ENCODE measurements around the gene TMEM39B. TPM values are rescaled to one million over a fixed set of nuclear protein-coding genes. Genes with fewer than 3 reads are reported as not detected.

TMEM39B gene
- total RNA-seq, 1 experiment from 2014 or later: 12.1 TPM

GRCh38 chr1:32055416-32055815, 17.3 kb upstream of the TMEM39B start:
- Mint-ChIP-seq H3K4me1 (ENCODE audit: low read depth, unreplicated experiment) (no peaks in the 10 kb centered on the region), H3K4me3 (ENCODE audit: unreplicated experiment) (no peak overlapping the region), H3K27ac (ENCODE audit: unreplicated experiment) (no peak overlapping the region), H3K36me3 (ENCODE audit: insufficient read depth, unreplicated experiment) (peaks cover 73% of the 10 kb centered on the region), H3K27me3 (ENCODE audit: insufficient read depth, unreplicated experiment) (no peaks in the 10 kb centered on the region), H3K9me3 (ENCODE audit: unreplicated experiment) (no peaks in the 10 kb centered on the region)
- ChIA-PET POLR2A (interaction anchor here (0.5 kb wide), 1 partner anchor 18 kb away, joined by 3 read pairs; no protein-coding TSS in a partner anchor), CTCF (no interaction called here)
- H3K4me3 ChIP-seq (ENCODE audit: low read depth, low read length): no peak overlapping the region
- H3K9me3 ChIP-seq: no peaks in the 10 kb centered on the region
- no peak for TF ChIP-seq CTCF (IDR thresholded peaks at IDR 0.05; ENCODE audit: insufficient read depth in 1 of 2, low read depth in 1 of 2, low read length in 1 of 2, severe bottlenecking in 1 of 2, unreplicated experiment in 1 of 2)
- no TSS peak for BruUV-seq (replicated peaks)
- H3K4me1 ChIP-seq: no peaks in the 10 kb centered on the region
- H3K36me3 ChIP-seq (ENCODE audit: control insufficient read depth, insufficient read depth, low read length): no peaks in the 10 kb centered on the region
- no peak for DNase-seq
- intact Hi-C loops (cut with micrococcal nuclease; ENCODE audit: unreplicated experiment): no loop called here
- H3K27me3 ChIP-seq (replicated peaks; ENCODE audit: control insufficient read depth, insufficient read depth, low read length): no peaks in the 10 kb centered on the region

GRCh38 chr1:32056598-32056997, 16.1 kb upstream of the TMEM39B start:
- Mint-ChIP-seq H3K36me3 (ENCODE audit: insufficient read depth, unreplicated experiment) (peaks cover 66% of the 10 kb centered on the region), H3K27me3 (ENCODE audit: insufficient read depth, unreplicated experiment) (no peaks in the 10 kb centered on the region), H3K27ac (ENCODE audit: unreplicated experiment) (no peak overlapping the region), H3K9me3 (ENCODE audit: unreplicated experiment) (no peaks in the 10 kb centered on the region), H3K4me1 (ENCODE audit: low read depth, unreplicated experiment) (no peaks in the 10 kb centered on the region), H3K4me3 (ENCODE audit: unreplicated experiment) (no peak overlapping the region)
- BruUV-seq (replicated peaks): no TSS peak
- intact Hi-C loops (cut with micrococcal nuclease; ENCODE audit: unreplicated experiment): no loop called here
- TF ChIP-seq CTCF (IDR thresholded peaks at IDR 0.05; ENCODE audit: insufficient read depth in 1 of 2, low read depth in 1 of 2, low read length in 1 of 2, severe bottlenecking in 1 of 2, unreplicated experiment in 1 of 2): no peak
- Histone ChIP-seq H3K9me3 (no peaks in the 10 kb centered on the region), H3K27me3 (replicated peaks; ENCODE audit: control insufficient read depth, insufficient read depth, low read length) (no peaks in the 10 kb centered on the region), H3K4me3 (ENCODE audit: low read depth, low read length) (no peak overlapping the region), H3K36me3 (ENCODE audit: control insufficient read depth, insufficient read depth, low read length) (no peaks in the 10 kb centered on the region), H3K4me1 (no peaks in the 10 kb centered on the region)
- ChIA-PET POLR2A (no interaction called here), CTCF (no interaction called here)
- DNase-seq: no peak

GRCh38 chr1:32060914-32061313, 11.8 kb upstream of the TMEM39B start:
- TF ChIP-seq CTCF (IDR thresholded peaks at IDR 0.05; ENCODE audit: insufficient read depth in 1 of 2, low read depth in 1 of 2, low read length in 1 of 2, severe bottlenecking in 1 of 2, unreplicated experiment in 1 of 2): no peak
- Mint-ChIP-seq H3K36me3 (ENCODE audit: insufficient read depth, unreplicated experiment) (peaks cover 58% of the 10 kb centered on the region), H3K4me1 (ENCODE audit: low read depth, unreplicated experiment) (peaks cover 6% of the 10 kb centered on the region), H3K4me3 (ENCODE audit: unreplicated experiment) (no peak overlapping the region), H3K9me3 (ENCODE audit: unreplicated experiment) (no peaks in the 10 kb centered on the region), H3K27ac (ENCODE audit: unreplicated experiment) (no peak overlapping the region), H3K27me3 (ENCODE audit: insufficient read depth, unreplicated experiment) (no peaks in the 10 kb centered on the region)
- intact Hi-C loops (cut with micrococcal nuclease; ENCODE audit: unreplicated experiment): no loop called here
- Histone ChIP-seq H3K27me3 (replicated peaks; ENCODE audit: control insufficient read depth, insufficient read depth, low read length) (no peaks in the 10 kb centered on the region), H3K36me3 (ENCODE audit: control insufficient read depth, insufficient read depth, low read length) (no peaks in the 10 kb centered on the region), H3K9me3 (no peaks in the 10 kb centered on the region), H3K4me1 (no peaks in the 10 kb centered on the region), H3K4me3 (ENCODE audit: low read depth, low read length) (no peak overlapping the region)
- POLR2A ChIA-PET: interaction anchor here (0.5 kb wide), 1 partner anchor 49 kb away, joined by 14 read pairs; no protein-coding TSS in a partner anchor
- no TSS peak for BruUV-seq (replicated peaks)
- CTCF ChIA-PET: no interaction called here
- DNase-seq: no peak
